Measurements from ENCODE around the gene ANAPC10. TPM values are rescaled to one million over a fixed set of nuclear protein-coding genes. Genes with fewer than 3 reads are reported as not detected.

Gene ANAPC10
- polyA plus RNA-seq, 2 of the 4 experiments (the other 2 are of a cell fraction): 16.4 to 33.8 TPM

GRCh38 chr4:145041378-145041777 is 56.6 kb downstream of the ANAPC10 start:
- WGBS (ENCODE audit: missing lambda C conversion rate): 87% methylated on average over 3 of the region's 3 CpGs
- no peaks in the 10 kb centered on the region for H3K9me3 ChIP-seq
- no peak for DNase-seq (ENCODE audit: low read depth in 1 of 2, low spot score in 1 of 2)
- H3K4me1 ChIP-seq: no peaks in the 10 kb centered on the region
- H3K27ac ChIP-seq: no peak overlapping the region
- no peak overlapping the region for H3K4me2 ChIP-seq
- FAIRE-seq: no peak
- ChIA-PET CTCF (no interaction called here), POLR2A (no interaction called here)
- H3K4me3 ChIP-seq: no peak overlapping the region
- TF ChIP-seq MAFK (IDR thresholded peaks at IDR 0.05; ENCODE audit: partially characterized antibody): no peak
- no peak for TF ChIP-seq RCOR1 (IDR thresholded peaks at IDR 0.05; ENCODE audit: low read depth, low read length)
- no peak for TF ChIP-seq PBX3 (IDR thresholded peaks at IDR 0.05)
- TF ChIP-seq MYC (IDR thresholded peaks at IDR 0.05; ENCODE audit: borderline replicate concordance, low read length): no peak
- TF ChIP-seq ESRRA (IDR thresholded peaks at IDR 0.05; ENCODE audit: borderline replicate concordance, low read length): no peak
- no peak for ATAC-seq

GRCh38 chr4:145035494-145036136 is 62.4 kb downstream of the ANAPC10 start:
- ATAC-seq (no peak), FAIRE-seq (no peak), DNase-seq (ENCODE audit: low read depth in 1 of 2, low spot score in 1 of 2) (no peak)
- no peak overlapping the region for H3K27ac ChIP-seq
- no peaks in the 10 kb centered on the region for H3K9me3 ChIP-seq
- ChIA-PET CTCF (interaction anchor here (2.1 kb wide), 1 partner anchor 26 kb away, joined by 5 read pairs; no protein-coding TSS in a partner anchor), POLR2A (no interaction called here)
- TF ChIP-seq GATA3 (IDR thresholded peaks at IDR 0.05; ENCODE audit: borderline replicate concordance) (no peak), RNF2 (IDR thresholded peaks at IDR 0.05; ENCODE audit: borderline replicate concordance, low read depth) (no peak), HOXB5 (CRISPR knock-in tag; IDR thresholded peaks at IDR 0.05) (no peak), CHD4 (IDR thresholded peaks at IDR 0.05; ENCODE audit: borderline replicate concordance) (no peak), POLR2AphosphoS2 (conservative IDR thresholded peaks at IDR 0.05; ENCODE audit: low read length) (no peak), FOXS1 (CRISPR knock-in tag; IDR thresholded peaks at IDR 0.05) (no peak), HDAC2 (IDR thresholded peaks at IDR 0.05) (no peak), ZC3H11A (IDR thresholded peaks at IDR 0.05) (no peak), RFX5 (IDR thresholded peaks at IDR 0.05) (no peak), ELK1 (IDR thresholded peaks at IDR 0.05; ENCODE audit: low read depth, low read length) (no peak), REST (IDR thresholded peaks at IDR 0.05) (no peak), ZNF302 (CRISPR knock-in tag; IDR thresholded peaks at IDR 0.05) (no peak), CEBPB (IDR thresholded peaks at IDR 0.05) (no peak), EHMT2 (IDR thresholded peaks at IDR 0.05; ENCODE audit: low read depth) (no peak), MAFK (IDR thresholded peaks at IDR 0.05; ENCODE audit: partially characterized antibody) (no peak), MAZ (IDR thresholded peaks at IDR 0.05; ENCODE audit: borderline replicate concordance, low read depth, low read length) (no peak), CBX8 (IDR thresholded peaks at IDR 0.05) (no peak)
- H3K4me3 ChIP-seq: no peak overlapping the region
- 88% methylated on average over 2 of the region's 2 CpGs for WGBS (ENCODE audit: missing lambda C conversion rate)
- H3K4me1 ChIP-seq: 0 out of 3 replicates have a peak, but pooled peaks cover 4% of the 10 kb centered on the region
- H3K4me2 ChIP-seq: no peak overlapping the region
